Measurements from ENCODE around the gene CLASP2. TPM values are rescaled to one million over a fixed set of nuclear protein-coding genes. Genes with fewer than 3 reads are reported as not detected.

Gene CLASP2
- polyA plus RNA-seq, 1 donor (not counting 4 experiments of a cell fraction or from before 2014, with no cell fraction given) = 49.5 TPM

DNA sequence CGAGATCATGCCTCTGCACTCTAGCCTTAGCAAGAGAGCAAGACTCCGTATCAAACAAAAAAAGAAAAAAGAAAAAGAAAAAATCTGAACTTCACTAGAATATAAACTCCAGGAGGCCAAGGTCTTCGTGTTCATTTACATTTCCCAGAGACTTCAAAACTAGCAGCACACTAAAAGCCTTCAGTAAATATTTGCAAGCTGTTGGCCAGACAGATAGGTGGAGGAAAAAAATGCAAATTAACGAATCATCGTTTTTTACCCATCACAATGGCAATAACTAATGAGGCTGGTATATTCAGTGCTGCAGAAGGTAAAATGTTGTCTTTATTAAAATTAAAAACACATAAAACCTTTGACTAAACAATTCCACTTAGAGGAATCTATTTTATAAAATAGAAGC, 80.6 kb downstream of the CLASP2 start:
- dilution Hi-C loops (cut with MboI; ENCODE audit: extremely low pct_ligation_motif_present, low sequenced_read_pairs) = loop anchor here (25.0 kb wide), 1 partner anchor 150 kb away; the partner anchor contains the start of gene PDCD6IP
- Histone ChIP-seq H2AFZ (ENCODE audit: control insufficient read depth, low read length) (no peak overlapping the region), H3K9me1 (ENCODE audit: control insufficient read depth, extremely low read depth, insufficient read depth, low read length) (no peaks in the 10 kb centered on the region), H3K27ac (ENCODE audit: control insufficient read depth, insufficient read depth, low read length) (no peak overlapping the region), H4K20me1 (ENCODE audit: control insufficient read depth, extremely low read depth, insufficient read depth, low read length) (no peaks in the 10 kb centered on the region), H3K27me3 (ENCODE audit: control insufficient read depth, extremely low read depth, insufficient read depth, low read length) (no peaks in the 10 kb centered on the region), H3K9ac (ENCODE audit: control insufficient read depth, extremely low read depth, insufficient read depth, low read length) (no peak overlapping the region), H3K79me2 (ENCODE audit: control insufficient read depth, insufficient read depth, low read length) (no peaks in the 10 kb centered on the region), H3K4me3 (ENCODE audit: control insufficient read depth in 2 of 3, extremely low read depth in 1 of 3, insufficient read depth in 2 of 3, low read depth in 1 of 3, low read length in 3 of 3) (no peak overlapping the region), H3K36me3 (ENCODE audit: control insufficient read depth in 2 of 2, extremely low read depth in 1 of 2, insufficient read depth in 2 of 2, low read length in 2 of 2) (peaks cover 0 to 4% of the 10 kb centered on the region in 2 experiments), H3K4me2 (ENCODE audit: control insufficient read depth, extremely low read depth, insufficient read depth, low read depth, low read length) (no peak overlapping the region), H3K4me1 (ENCODE audit: control insufficient read depth, extremely low read depth, insufficient read depth, low read length) (no peaks in the 10 kb centered on the region), H3K9me3 (ENCODE audit: control insufficient read depth, low read depth, low read length) (no peaks in the 10 kb centered on the region)
- DNase-seq (ENCODE audit: low read depth, low spot score) (no peak), FAIRE-seq (no peak)
- TF ChIP-seq, protein P1, sequence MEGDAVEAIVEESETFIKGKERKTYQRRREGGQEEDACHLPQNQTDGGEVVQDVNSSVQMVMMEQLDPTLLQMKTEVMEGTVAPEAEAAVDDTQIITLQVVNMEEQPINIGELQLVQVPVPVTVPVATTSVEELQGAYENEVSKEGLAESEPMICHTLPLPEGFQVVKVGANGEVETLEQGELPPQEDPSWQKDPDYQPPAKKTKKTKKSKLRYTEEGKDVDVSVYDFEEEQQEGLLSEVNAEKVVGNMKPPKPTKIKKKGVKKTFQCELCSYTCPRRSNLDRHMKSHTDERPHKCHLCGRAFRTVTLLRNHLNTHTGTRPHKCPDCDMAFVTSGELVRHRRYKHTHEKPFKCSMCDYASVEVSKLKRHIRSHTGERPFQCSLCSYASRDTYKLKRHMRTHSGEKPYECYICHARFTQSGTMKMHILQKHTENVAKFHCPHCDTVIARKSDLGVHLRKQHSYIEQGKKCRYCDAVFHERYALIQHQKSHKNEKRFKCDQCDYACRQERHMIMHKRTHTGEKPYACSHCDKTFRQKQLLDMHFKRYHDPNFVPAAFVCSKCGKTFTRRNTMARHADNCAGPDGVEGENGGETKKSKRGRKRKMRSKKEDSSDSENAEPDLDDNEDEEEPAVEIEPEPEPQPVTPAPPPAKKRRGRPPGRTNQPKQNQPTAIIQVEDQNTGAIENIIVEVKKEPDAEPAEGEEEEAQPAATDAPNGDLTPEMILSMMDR (optimal IDR thresholded peaks at IDR 0.05 in 1 of 3, IDR thresholded peaks at IDR 0.05 in 1 of 3, conservative IDR thresholded peaks at IDR 0.05 in 1 of 3; ENCODE audit: extremely low read depth in 1 of 3, insufficient read depth in 2 of 3, low read length in 3 of 3) = no peak
- no peak for TF ChIP-seq EZH2 (IDR thresholded peaks at IDR 0.05; ENCODE audit: low read length)

DNA sequence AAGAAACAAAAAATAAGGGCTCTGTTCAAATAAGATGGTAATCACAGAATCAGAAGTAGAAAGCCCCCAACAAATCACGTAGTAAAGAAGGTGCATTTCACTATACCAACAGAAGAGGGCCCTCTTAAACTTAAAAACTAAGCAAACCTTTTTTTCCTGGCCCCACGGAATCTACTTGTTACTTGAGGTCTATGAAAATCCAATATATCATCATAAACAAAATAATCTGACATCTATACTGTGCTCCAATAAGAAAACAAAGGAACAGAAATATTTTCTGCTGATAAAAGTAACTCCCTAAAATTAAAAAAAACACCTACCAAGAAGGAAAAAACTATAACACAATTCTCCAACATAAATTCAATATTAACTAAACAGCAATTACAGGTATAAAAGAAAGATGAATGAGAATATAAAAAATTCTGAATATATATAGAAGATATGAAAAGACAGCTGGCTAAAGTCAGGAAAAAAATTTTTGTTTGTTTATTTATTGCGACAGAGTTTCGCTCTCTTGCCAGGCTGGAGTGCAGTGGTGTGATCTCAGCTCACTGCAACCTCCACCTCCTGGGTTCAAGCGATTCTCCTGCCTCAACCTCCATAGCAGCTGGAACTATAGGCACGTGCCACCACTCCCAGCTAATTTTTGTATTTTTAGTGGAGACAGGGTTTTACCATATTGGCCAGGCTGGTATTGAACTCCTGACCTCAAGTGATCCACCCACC, 81.8 kb downstream of the CLASP2 start:
- Histone ChIP-seq H4K20me1 (ENCODE audit: control insufficient read depth, extremely low read depth, insufficient read depth, low read length) (no peaks in the 10 kb centered on the region), H3K9me3 (ENCODE audit: control insufficient read depth, low read depth, low read length) (no peaks in the 10 kb centered on the region), H3K9me1 (ENCODE audit: control insufficient read depth, extremely low read depth, insufficient read depth, low read length) (no peaks in the 10 kb centered on the region), H3K4me1 (ENCODE audit: control insufficient read depth, extremely low read depth, insufficient read depth, low read length) (no peaks in the 10 kb centered on the region), H3K9ac (ENCODE audit: control insufficient read depth, extremely low read depth, insufficient read depth, low read length) (no peak overlapping the region), H3K27ac (ENCODE audit: control insufficient read depth, insufficient read depth, low read length) (no peak overlapping the region), H2AFZ (ENCODE audit: control insufficient read depth, low read length) (no peak overlapping the region), H3K27me3 (ENCODE audit: control insufficient read depth, extremely low read depth, insufficient read depth, low read length) (no peaks in the 10 kb centered on the region), H3K36me3 (ENCODE audit: control insufficient read depth in 2 of 2, extremely low read depth in 1 of 2, insufficient read depth in 2 of 2, low read length in 2 of 2) (peaks cover 0 to 4% of the 10 kb centered on the region in 2 experiments), H3K4me2 (ENCODE audit: control insufficient read depth, extremely low read depth, insufficient read depth, low read depth, low read length) (no peak overlapping the region), H3K79me2 (ENCODE audit: control insufficient read depth, insufficient read depth, low read length) (no peaks in the 10 kb centered on the region), H3K4me3 (ENCODE audit: control insufficient read depth in 2 of 3, extremely low read depth in 1 of 3, insufficient read depth in 2 of 3, low read depth in 1 of 3, low read length in 3 of 3) (no peak overlapping the region)
- dilution Hi-C loops (cut with MboI; ENCODE audit: extremely low pct_ligation_motif_present, low sequenced_read_pairs) = loop anchor here (25.0 kb wide), 1 partner anchor 151 kb away; the partner anchor contains the start of gene PDCD6IP
- FAIRE-seq (peak; percentile 9), DNase-seq (ENCODE audit: low read depth, low spot score) (no peak)
- TF ChIP-seq, protein P1 (optimal IDR thresholded peaks at IDR 0.05 in 1 of 3, IDR thresholded peaks at IDR 0.05 in 1 of 3, conservative IDR thresholded peaks at IDR 0.05 in 1 of 3; ENCODE audit: extremely low read depth in 1 of 3, insufficient read depth in 2 of 3, low read length in 3 of 3) = peak in 2 of 3 experiments; percentile 37 to 46
- TF ChIP-seq EZH2 (IDR thresholded peaks at IDR 0.05; ENCODE audit: low read length) = no peak

Data from keratinocyte (primary cell).